HCT116 (cell line): ENCODE data around the gene EML2. TPM values are rescaled to one million over a fixed set of nuclear protein-coding genes. Genes with fewer than 3 reads are reported as not detected.

Experiments used
- ATAC-seq: fragments of 200-7000 bp; cut with Tn5 transposase; 2 replicates; pipeline ENCODE4 v1.9.1; 2020; ENCODE audit warnings: mild to moderate bottlenecking, moderate library complexity
- BruUV-seq: library from RNA; stranded (reverse); fragments of 400-500 nt; replicated peaks from 2 replicates; lab custom pipeline; 2021; lab: Mats Ljungman, UMichigan
- CTCF ChIA-PET: fragments of 300-600 bp; sonication (Branson Sonifier 250); formaldehyde crosslinking; loops from one replicate; lab custom pipeline; 2021; ENCODE audit warnings: antibody characterized with exemption; lab: Charles Lee
- POLR2A ChIA-PET: fragments of 300-600, 350-600 bp; sonication (Branson Sonifier 250); formaldehyde crosslinking; loops from one replicate; lab custom pipeline; 2021; ENCODE audit warnings: antibody characterized with exemption; lab: Charles Lee
- RAD21 ChIA-PET, 2 experiments: fragments of 300-600 bp; sonication (Branson Sonifier 250); formaldehyde crosslinking; loops; one replicate each; lab custom pipeline; 2023; ENCODE audit warnings: low total read pairs in 2 of 2; ENCODE audit not compliant: uncharacterized antibody in 2 of 2, unreplicated experiment in 2 of 2, low non-redundant PET in 1 of 2; lab: Charles Lee
- DNase-seq: peaks from one replicate; pipeline ENCODE4 v3.0.0-alpha.2; 2010; ENCODE audit warnings: low read depth, low spot score
- H2AFZ ChIP-seq: fragments of 200-600 bp; shearing (Covaris generic), sonication (generic); 2 replicates; pipeline ENCODE4 v1.6.1; 2017; ENCODE audit warnings: low read depth, mixed run types, mixed read lengths, antibody characterized with exemption, low read length; ENCODE audit not compliant: poor library complexity, severe bottlenecking
- H3K27ac ChIP-seq: 2 replicates; pipeline ENCODE4 v1.5.1; 2012; ENCODE audit warnings: low read depth, low read length
- H3K27me3 ChIP-seq: fragments of 200-600 bp; sonication (generic); 2 replicates; pipeline ENCODE4 v1.6.1; 2016; ENCODE audit warnings: mixed run types, low read length, mixed read lengths; ENCODE audit not compliant: insufficient read depth
- H3K36me3 ChIP-seq, 2 experiments: fragments of 200-500 bp in 1 of 2; fragments of 200-600 bp in 1 of 2; sonication (Bioruptor generic) in 1 of 2; sonication (generic) in 1 of 2; 2 replicates each; pipeline versions ENCODE4 v1.5.1 to v1.6.1; 2014 to 2016; ENCODE audit warnings: low read length in 2 of 2, inconsistent platforms in 1 of 2, mixed read lengths in 1 of 2, mixed run types in 1 of 2; ENCODE audit not compliant: insufficient read depth in 2 of 2, control insufficient read depth in 1 of 2
- H3K4me1 ChIP-seq, 2 experiments: fragments of 200-600 bp in 1 of 2; sonication (generic) in 1 of 2; 2 replicates each; pipeline versions ENCODE4 v1.5.1 to v1.6.1; 2012 to 2017; ENCODE audit warnings: low read length in 2 of 2, inconsistent platforms in 1 of 2, mild to moderate bottlenecking in 1 of 2, mixed read lengths in 1 of 2, mixed run types in 1 of 2, moderate library complexity in 1 of 2; ENCODE audit not compliant: insufficient read depth in 2 of 2, control insufficient read depth in 1 of 2
- H3K4me2 ChIP-seq: fragments of 200-600 bp; sonication (generic); 2 replicates; pipeline ENCODE4 v1.6.1; 2017; ENCODE audit warnings: mixed run types, low read length, mixed read lengths
- H3K4me3 ChIP-seq, 2 experiments: fragments of 200-600 bp in 1 of 2; sonication (generic) in 1 of 2; replicated peaks in 1 of 2; 2 replicates each; pipeline ENCODE4 v1.5.1; 2011 to 2016; ENCODE audit warnings: low read length in 2 of 2, control low read depth in 1 of 2, low read depth in 1 of 2, mild to moderate bottlenecking in 1 of 2, mixed read lengths in 1 of 2, mixed run types in 1 of 2
- H3K79me2 ChIP-seq: fragments of 200-600 bp; sonication (generic); 2 replicates; pipeline ENCODE4 v1.6.1; 2017; ENCODE audit warnings: mild to moderate bottlenecking, mixed run types, low read length, moderate library complexity, mixed read lengths; ENCODE audit not compliant: insufficient read depth
- H3K9ac ChIP-seq: fragments of 200-600 bp; sonication (generic); 2 replicates; pipeline ENCODE4 v1.6.1; 2016; ENCODE audit warnings: low read length, mixed read lengths
- H3K9me2 ChIP-seq: fragments of 200-600 bp; sonication (generic), shearing (Covaris generic); 2 replicates; pipeline ENCODE4 v1.6.1; 2017; ENCODE audit warnings: mixed run types, mild to moderate bottlenecking, moderate library complexity; ENCODE audit not compliant: insufficient read depth
- H3K9me3 ChIP-seq, 2 experiments: fragments of 200-500 bp in 1 of 2; fragments of 200-600 bp in 1 of 2; sonication (Bioruptor generic) in 1 of 2; sonication (generic) in 1 of 2; 2 replicates each; pipeline ENCODE4 v1.6.1; 2014 to 2017; ENCODE audit warnings: low read length in 2 of 2, mixed read lengths in 2 of 2, inconsistent platforms in 1 of 2, low read depth in 1 of 2, mild to moderate bottlenecking in 1 of 2, mixed run types in 1 of 2, moderate library complexity in 1 of 2; ENCODE audit not compliant: control insufficient read depth in 1 of 2, insufficient read depth in 1 of 2
- H4K20me1 ChIP-seq: fragments of 200-600 bp; sonication (generic), shearing (Covaris generic); 2 replicates; pipeline ENCODE4 v1.6.1; 2017; ENCODE audit warnings: mixed run types, mild to moderate bottlenecking, moderate library complexity; ENCODE audit not compliant: insufficient read depth
- CBX3 ChIP-seq: IDR thresholded peaks from 2 replicates; pipeline ENCODE4 v1.6.1; 2012; ENCODE audit warnings: low read depth
- EGR1 ChIP-seq: IDR thresholded peaks from 2 replicates; pipeline ENCODE4 v1.6.1; 2012; ENCODE audit warnings: low read depth
- EZH2 ChIP-seq: fragments of 200-600 bp; sonication (generic); IDR thresholded peaks from 2 replicates; pipeline ENCODE4 v1.6.1; 2017; ENCODE audit warnings: antibody characterized with exemption, mixed run types
- POLR2A ChIP-seq: IDR thresholded peaks from 2 replicates; pipeline ENCODE4 v1.7.0; 2011; ENCODE audit warnings: borderline replicate concordance; ENCODE audit not compliant: insufficient read depth, insufficient read length; ENCODE audit errors: extremely low read depth
- ZNF274 ChIP-seq: fragments of 200-500 bp; sonication (Bioruptor generic); IDR thresholded peaks from 2 replicates; pipeline ENCODE4 v1.6.1; 2014; ENCODE audit warnings: mild to moderate bottlenecking, low read depth, low read length, inconsistent platforms
- intact Hi-C: fragments of 100-400 bp; cut with micrococcal nuclease; formaldehyde crosslinking; loops from 2 replicates; pipeline ENCODE4 v1.10.0; 2022
- total RNA-seq: library from RNA; stranded (reverse); gene quantifications from one replicate; pipeline ENCODE4 v1.2.1, GENCODE V29; 2021; ENCODE audit not compliant: unreplicated experiment
- TF ChIP-seq, protein P1 (sequence below), 3 experiments: fragments of 200-600 bp in 1 of 3; sonication (generic) in 1 of 3; IDR thresholded peaks in 2 of 3; conservative IDR thresholded peaks in 1 of 3; 2 replicates each; pipeline ENCODE4 v1.5.1; 2012 to 2017; ENCODE audit warnings: low read depth in 2 of 3, low read length in 2 of 3, antibody characterized with exemption in 1 of 3, borderline replicate concordance in 1 of 3, control low read depth in 1 of 3, mild to moderate bottlenecking in 1 of 3, mixed read lengths in 1 of 3, mixed run types in 1 of 3, moderate library complexity in 1 of 3; ENCODE audit not compliant: insufficient read depth in 1 of 3

EML2 gene
- total RNA-seq, 1 experiment from 2014 or later = 131 TPM

GRCh38 chr19:45643927-45644771, 5.0 kb upstream of the EML2 start:
- no peak for ATAC-seq
- Histone ChIP-seq H3K36me3 (no peaks in the 10 kb centered on the region), H3K4me1 (peaks cover 28 to 59% of the 10 kb centered on the region in 2 experiments), H3K27ac (no peak overlapping the region), H3K9me2 (no peaks in the 10 kb centered on the region), H2AFZ (no peak overlapping the region), H4K20me1 (no peaks in the 10 kb centered on the region), H3K9me3 (no peaks in the 10 kb centered on the region), H3K4me2 (no peak overlapping the region), H3K4me3 (no peak overlapping the region), H3K27me3 (no peaks in the 10 kb centered on the region), H3K79me2 (no peaks in the 10 kb centered on the region), H3K9ac (no peak overlapping the region)
- no peak for DNase-seq
- ChIA-PET CTCF (interaction anchor here (2.2 to 3.6 kb wide), 6 partner anchors 23 to 205 kb away, joined by 6 to 40 read pairs (median 16); partner anchors contain the start of genes GIPR and OPA3), POLR2A (interaction anchor here (2.2 to 4.7 kb wide), 2 partner anchors 29 to 53 kb away, joined by 14 to 54 read pairs; no protein-coding TSS in a partner anchor), RAD21 (no interaction called here)
- BruUV-seq = no TSS peak
- intact Hi-C loops = loop anchor here (1.0 to 5.0 kb wide), 4 partner anchors 37 to 159 kb away; no protein-coding TSS in a partner anchor
- TF ChIP-seq EGR1 (no peak), POLR2A (no peak), CBX3 (no peak), EZH2 (no peak), ZNF274 (no peak)
- TF ChIP-seq, protein P1, sequence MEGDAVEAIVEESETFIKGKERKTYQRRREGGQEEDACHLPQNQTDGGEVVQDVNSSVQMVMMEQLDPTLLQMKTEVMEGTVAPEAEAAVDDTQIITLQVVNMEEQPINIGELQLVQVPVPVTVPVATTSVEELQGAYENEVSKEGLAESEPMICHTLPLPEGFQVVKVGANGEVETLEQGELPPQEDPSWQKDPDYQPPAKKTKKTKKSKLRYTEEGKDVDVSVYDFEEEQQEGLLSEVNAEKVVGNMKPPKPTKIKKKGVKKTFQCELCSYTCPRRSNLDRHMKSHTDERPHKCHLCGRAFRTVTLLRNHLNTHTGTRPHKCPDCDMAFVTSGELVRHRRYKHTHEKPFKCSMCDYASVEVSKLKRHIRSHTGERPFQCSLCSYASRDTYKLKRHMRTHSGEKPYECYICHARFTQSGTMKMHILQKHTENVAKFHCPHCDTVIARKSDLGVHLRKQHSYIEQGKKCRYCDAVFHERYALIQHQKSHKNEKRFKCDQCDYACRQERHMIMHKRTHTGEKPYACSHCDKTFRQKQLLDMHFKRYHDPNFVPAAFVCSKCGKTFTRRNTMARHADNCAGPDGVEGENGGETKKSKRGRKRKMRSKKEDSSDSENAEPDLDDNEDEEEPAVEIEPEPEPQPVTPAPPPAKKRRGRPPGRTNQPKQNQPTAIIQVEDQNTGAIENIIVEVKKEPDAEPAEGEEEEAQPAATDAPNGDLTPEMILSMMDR (IDR thresholded peaks at IDR 0.05 in 2 of 3, conservative IDR thresholded peaks at IDR 0.05 in 1 of 3; ENCODE audit: borderline replicate concordance in 1 of 3, insufficient read depth in 1 of 3, low read depth in 2 of 3, low read length in 2 of 3) = no peak
